Measurements from ENCODE around the gene RNF13.

RNF13 gene

DNA sequence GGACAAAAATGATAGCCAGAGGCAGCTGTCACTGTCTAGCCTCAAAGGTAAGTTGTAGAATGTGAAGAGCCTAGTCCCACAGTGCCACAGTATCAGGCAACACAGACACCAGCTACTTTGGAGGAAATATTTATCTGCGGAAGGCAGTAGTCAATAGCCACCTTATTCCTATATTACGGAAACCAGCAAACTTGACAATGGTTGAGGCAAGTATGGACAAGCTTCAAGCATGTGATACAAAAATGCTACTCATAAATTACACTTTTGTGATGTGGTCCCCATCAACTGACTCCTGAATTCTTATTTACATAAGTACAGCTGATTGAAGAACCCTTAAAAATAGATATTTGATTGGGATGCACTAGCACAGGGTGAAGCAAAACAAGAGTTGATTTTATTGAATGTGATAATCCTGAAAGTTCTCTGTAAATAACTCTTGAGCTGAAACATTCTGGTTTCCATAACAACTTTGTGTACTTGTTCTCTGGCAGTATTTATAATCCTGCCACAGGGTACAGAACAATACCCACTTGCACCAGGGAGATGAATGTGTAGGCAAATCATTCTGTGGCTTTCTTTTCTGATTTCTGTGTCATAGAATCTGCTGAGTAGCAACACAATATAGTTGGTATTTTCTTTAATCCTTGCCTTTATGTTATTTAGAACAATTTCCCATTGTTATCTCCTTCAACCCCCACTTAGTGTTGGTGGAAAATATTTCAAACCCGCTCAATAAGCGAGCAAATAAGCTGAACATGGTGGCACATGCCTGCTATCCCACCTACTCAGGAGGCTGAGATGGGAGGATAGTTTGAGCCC lies 20.4 kb upstream of the RNF13 start, which contains the start of gene ANKUB1:
Gene ANKUB1 (minus strand): TSS at position 103 of the 819 bp plus-strand sequence. CDS start 188 bp downstream, outside the sequence.
- no peak for TF ChIP-seq POLR2AphosphoS5 (IDR thresholded peaks at IDR 0.05; ENCODE audit: low read depth, low read length)
- TF ChIP-seq FOXP2 (optimal IDR thresholded peaks at IDR 0.05; ENCODE audit: borderline replicate concordance, extremely low read depth, extremely low read length, insufficient read depth) = no peak

DNA sequence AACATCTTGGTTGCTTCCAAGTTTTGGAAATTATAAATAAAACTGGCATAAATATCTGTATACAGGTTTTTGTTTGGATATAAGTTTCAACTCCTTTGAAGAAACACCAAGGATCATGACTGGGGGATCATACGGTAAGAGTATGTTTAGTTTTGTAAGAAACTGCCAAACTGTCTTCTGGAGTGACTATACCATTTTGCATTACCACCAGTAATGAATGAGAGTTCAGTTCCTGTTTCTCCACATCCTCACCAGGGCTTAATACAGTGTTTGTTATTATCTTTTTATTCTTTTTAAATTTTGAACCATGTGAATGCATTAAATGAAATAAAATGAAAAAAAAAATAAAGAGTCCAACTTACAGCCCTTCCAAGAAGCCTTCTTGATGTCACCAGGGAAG lies 17.0 kb upstream of the RNF13 start:
- TF ChIP-seq TAF1 (IDR thresholded peaks at IDR 0.05; ENCODE audit: borderline replicate concordance, insufficient read depth, low read length) = no peak
- TF ChIP-seq POLR2AphosphoS5 (IDR thresholded peaks at IDR 0.05; ENCODE audit: low read depth, low read length) = no peak
- TF ChIP-seq FOXP2 (optimal IDR thresholded peaks at IDR 0.05; ENCODE audit: borderline replicate concordance, extremely low read depth, extremely low read length, insufficient read depth) = no peak
- no peak for TF ChIP-seq SIN3A (IDR thresholded peaks at IDR 0.05; ENCODE audit: borderline replicate concordance, insufficient read depth, low read length)
- TF ChIP-seq, protein P1, sequence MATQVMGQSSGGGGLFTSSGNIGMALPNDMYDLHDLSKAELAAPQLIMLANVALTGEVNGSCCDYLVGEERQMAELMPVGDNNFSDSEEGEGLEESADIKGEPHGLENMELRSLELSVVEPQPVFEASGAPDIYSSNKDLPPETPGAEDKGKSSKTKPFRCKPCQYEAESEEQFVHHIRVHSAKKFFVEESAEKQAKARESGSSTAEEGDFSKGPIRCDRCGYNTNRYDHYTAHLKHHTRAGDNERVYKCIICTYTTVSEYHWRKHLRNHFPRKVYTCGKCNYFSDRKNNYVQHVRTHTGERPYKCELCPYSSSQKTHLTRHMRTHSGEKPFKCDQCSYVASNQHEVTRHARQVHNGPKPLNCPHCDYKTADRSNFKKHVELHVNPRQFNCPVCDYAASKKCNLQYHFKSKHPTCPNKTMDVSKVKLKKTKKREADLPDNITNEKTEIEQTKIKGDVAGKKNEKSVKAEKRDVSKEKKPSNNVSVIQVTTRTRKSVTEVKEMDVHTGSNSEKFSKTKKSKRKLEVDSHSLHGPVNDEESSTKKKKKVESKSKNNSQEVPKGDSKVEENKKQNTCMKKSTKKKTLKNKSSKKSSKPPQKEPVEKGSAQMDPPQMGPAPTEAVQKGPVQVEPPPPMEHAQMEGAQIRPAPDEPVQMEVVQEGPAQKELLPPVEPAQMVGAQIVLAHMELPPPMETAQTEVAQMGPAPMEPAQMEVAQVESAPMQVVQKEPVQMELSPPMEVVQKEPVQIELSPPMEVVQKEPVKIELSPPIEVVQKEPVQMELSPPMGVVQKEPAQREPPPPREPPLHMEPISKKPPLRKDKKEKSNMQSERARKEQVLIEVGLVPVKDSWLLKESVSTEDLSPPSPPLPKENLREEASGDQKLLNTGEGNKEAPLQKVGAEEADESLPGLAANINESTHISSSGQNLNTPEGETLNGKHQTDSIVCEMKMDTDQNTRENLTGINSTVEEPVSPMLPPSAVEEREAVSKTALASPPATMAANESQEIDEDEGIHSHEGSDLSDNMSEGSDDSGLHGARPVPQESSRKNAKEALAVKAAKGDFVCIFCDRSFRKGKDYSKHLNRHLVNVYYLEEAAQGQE (IDR thresholded peaks at IDR 0.05; ENCODE audit: insufficient read depth in 1 of 2, low read depth in 2 of 2, low read length in 2 of 2) = no peak

DNA sequence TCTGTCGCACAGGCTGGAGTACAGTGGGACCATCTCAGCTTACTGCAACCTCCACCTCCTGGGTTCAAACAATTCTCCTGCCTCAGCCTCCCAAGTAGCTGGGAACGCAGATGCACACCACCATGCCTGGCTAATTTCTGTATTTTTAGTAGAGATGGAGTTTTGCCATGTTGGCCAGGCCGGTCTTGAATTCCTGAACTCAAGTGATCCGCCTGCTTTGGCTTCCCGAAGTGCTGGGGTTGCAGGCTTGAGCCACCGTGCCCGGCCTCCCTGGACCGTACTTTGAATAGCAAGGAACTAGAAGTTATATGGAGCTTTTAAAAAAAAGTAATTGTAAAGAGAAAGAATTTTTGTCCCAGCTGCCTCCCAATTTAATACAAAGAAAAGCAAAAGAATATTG lies 12.3 kb upstream of the RNF13 start:
- TF ChIP-seq FOXP2 (optimal IDR thresholded peaks at IDR 0.05; ENCODE audit: borderline replicate concordance, extremely low read depth, extremely low read length, insufficient read depth) = no peak
- TF ChIP-seq POLR2AphosphoS5 (IDR thresholded peaks at IDR 0.05; ENCODE audit: low read depth, low read length) = no peak
- TF ChIP-seq TAF1 (IDR thresholded peaks at IDR 0.05; ENCODE audit: borderline replicate concordance, insufficient read depth, low read length) = no peak

DNA sequence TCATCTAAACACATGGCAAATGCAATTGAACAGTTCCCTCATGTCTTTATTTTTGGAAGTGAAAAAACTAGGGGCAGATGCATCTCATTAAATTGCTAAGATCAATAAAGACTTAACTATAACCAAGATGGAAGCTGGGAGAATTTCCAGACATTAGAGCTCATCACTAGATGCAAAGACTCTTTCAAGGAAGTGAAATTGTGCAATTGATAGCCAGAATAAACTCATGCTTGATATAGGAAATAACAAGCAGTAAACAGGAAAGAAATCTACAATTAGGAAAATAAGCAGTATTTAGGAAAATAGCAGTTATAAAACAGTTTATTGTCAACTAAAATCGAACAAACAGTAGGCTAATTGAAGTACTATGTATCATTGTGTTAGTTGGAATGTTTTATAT lies 11.8 kb upstream of the RNF13 start:
- TF ChIP-seq SIN3A (IDR thresholded peaks at IDR 0.05; ENCODE audit: borderline replicate concordance, insufficient read depth, low read length) (no peak), POLR2AphosphoS5 (IDR thresholded peaks at IDR 0.05; ENCODE audit: low read depth, low read length) (no peak), TAF1 (IDR thresholded peaks at IDR 0.05; ENCODE audit: borderline replicate concordance, insufficient read depth, low read length) (no peak), FOXP2 (optimal IDR thresholded peaks at IDR 0.05; ENCODE audit: borderline replicate concordance, extremely low read depth, extremely low read length, insufficient read depth) (no peak)
- TF ChIP-seq, protein P1 (IDR thresholded peaks at IDR 0.05; ENCODE audit: insufficient read depth in 1 of 2, low read depth in 2 of 2, low read length in 2 of 2) = no peak

DNA sequence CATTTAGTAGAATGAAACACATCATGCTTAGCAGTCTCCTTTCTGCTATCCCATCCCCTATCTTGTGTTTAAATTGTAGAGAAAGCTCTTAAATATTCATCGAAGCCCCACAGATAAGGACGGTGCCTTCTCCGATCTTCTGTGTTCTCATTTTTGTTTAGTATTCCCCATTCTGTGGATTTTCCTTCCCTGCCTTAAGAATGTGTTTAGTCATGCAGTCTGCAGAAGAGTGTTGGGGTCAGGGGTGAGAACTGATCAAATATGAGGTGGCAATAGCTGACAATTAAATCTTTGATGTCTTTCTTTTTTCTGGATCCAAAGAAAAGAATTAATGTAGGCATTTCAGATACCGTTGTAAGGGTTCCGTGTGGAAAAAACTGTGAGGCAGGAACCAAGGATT lies 11.4 kb upstream of the RNF13 start:
- TF ChIP-seq SIN3A (IDR thresholded peaks at IDR 0.05; ENCODE audit: borderline replicate concordance, insufficient read depth, low read length) (no peak), POLR2AphosphoS5 (IDR thresholded peaks at IDR 0.05; ENCODE audit: low read depth, low read length) (no peak)
- TF ChIP-seq, protein P1 (IDR thresholded peaks at IDR 0.05; ENCODE audit: insufficient read depth in 1 of 2, low read depth in 2 of 2, low read length in 2 of 2) = no peak

DNA sequence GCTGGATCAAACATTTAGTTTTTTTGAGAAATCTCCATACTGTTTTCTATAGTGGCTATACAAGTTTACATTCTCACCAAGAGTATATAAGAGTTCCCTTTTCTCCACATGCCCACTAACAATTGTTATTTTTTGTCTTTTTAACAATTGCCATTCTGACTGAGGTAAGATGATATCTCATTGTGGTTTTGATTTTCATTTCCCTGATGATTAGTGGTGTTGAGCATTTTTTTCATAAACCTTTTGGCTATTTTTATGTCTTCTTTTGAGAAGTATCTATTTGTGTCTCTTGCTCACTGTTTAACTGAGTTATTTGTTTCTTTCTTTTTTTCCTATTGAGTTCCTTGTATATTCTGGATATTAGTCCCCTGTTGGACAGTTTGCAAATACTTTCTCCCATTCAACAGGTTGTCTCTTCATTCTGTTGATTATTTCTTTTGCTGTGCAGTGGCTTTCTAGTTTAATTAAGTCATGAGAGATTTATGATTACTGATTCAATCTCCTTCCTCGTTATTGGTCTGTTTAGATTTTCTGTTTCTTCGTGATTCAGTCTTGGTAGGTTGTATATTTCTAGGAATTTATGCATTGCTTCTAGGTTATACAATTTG lies 6.7 kb upstream of the RNF13 start:
- TF ChIP-seq TAF1 (IDR thresholded peaks at IDR 0.05; ENCODE audit: borderline replicate concordance, insufficient read depth, low read length) (no peak), POLR2AphosphoS5 (IDR thresholded peaks at IDR 0.05; ENCODE audit: low read depth, low read length) (no peak)
- TF ChIP-seq, protein P1 (IDR thresholded peaks at IDR 0.05; ENCODE audit: insufficient read depth in 1 of 2, low read depth in 2 of 2, low read length in 2 of 2) = no peak
